Chondrocyte (in vitro differentiated cells): ENCODE measurements around the gene PKLR. TPM values are rescaled to one million over a fixed set of nuclear protein-coding genes. Genes with fewer than 3 reads are reported as not detected.
A peak's percentile ranks its signal among the peaks of the same experiment; 100 is the strongest.

ENCODE experiments used
- DNase-seq: peaks from one replicate; pipeline ENCODE4 v3.0.0; 2021; ENCODE audit warnings: mixed read lengths, low spot score
- H3K27ac Mint-ChIP-seq: one replicate; pipeline ENCODE4 v1.8.0; 2021; ENCODE audit warnings: mild to moderate bottlenecking, moderate library complexity, mixed read lengths; ENCODE audit not compliant: unreplicated experiment
- H3K27me3 Mint-ChIP-seq: 2 replicates; pipeline ENCODE4 v1.8.0; 2021; ENCODE audit warnings: low read depth, mixed read lengths
- H3K36me3 Mint-ChIP-seq: 2 replicates; pipeline ENCODE4 v1.8.0; 2021; ENCODE audit warnings: low read depth, mixed read lengths
- H3K4me1 Mint-ChIP-seq: 2 replicates; pipeline ENCODE4 v1.8.0; 2021; ENCODE audit warnings: low read depth, mild to moderate bottlenecking, mixed read lengths
- H3K4me3 Mint-ChIP-seq: one replicate; pipeline ENCODE4 v1.8.0; 2021; ENCODE audit warnings: mild to moderate bottlenecking, moderate library complexity, mixed read lengths; ENCODE audit not compliant: unreplicated experiment
- H3K9me3 Mint-ChIP-seq: 2 replicates; pipeline ENCODE4 v1.8.0; 2021; ENCODE audit warnings: low read depth, mixed read lengths
- total RNA-seq: library from RNA; stranded (reverse); gene quantifications from 3 replicates; pipeline ENCODE4 v1.2.1, GENCODE V29; 2021
- TF ChIP-seq, protein P1 (sequence below): fragments of 200-600 bp; sonication (generic); IDR thresholded peaks from 2 replicates; pipeline ENCODE4 v1.5.0; 2021; ENCODE audit warnings: antibody characterized with exemption, mild to moderate bottlenecking, moderate library complexity

The PKLR gene
- total RNA-seq, 1 donor from 2014 or later, result not detected

DNA sequence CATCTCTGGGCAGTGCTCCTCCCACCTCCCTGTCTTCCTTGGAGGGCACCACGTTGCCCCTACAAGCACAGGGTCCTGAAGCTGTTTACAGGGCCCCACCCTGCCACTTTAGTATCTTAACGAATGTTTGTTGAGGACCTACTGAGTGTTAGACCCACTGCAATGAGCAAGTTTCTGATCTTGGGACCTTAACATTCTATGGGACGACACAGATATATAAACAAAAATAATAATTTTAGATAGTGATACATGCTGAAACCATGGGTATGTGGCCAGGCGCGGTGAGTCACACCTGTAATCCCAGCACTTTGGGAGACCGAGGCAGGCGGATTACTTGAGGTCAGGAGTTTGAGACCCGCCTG is 56.1 kb downstream of the PKLR start:
- Mint-ChIP-seq H3K36me3 (peaks cover 6% of the 10 kb centered on the region), H3K9me3 (no peaks in the 10 kb centered on the region), H3K4me1 (peaks cover 38% of the 10 kb centered on the region), H3K4me3 (peak overlapping the region; percentile 90), H3K27me3 (no peaks in the 10 kb centered on the region), H3K27ac (peak overlapping the region; percentile 88)
- TF ChIP-seq, protein P1, sequence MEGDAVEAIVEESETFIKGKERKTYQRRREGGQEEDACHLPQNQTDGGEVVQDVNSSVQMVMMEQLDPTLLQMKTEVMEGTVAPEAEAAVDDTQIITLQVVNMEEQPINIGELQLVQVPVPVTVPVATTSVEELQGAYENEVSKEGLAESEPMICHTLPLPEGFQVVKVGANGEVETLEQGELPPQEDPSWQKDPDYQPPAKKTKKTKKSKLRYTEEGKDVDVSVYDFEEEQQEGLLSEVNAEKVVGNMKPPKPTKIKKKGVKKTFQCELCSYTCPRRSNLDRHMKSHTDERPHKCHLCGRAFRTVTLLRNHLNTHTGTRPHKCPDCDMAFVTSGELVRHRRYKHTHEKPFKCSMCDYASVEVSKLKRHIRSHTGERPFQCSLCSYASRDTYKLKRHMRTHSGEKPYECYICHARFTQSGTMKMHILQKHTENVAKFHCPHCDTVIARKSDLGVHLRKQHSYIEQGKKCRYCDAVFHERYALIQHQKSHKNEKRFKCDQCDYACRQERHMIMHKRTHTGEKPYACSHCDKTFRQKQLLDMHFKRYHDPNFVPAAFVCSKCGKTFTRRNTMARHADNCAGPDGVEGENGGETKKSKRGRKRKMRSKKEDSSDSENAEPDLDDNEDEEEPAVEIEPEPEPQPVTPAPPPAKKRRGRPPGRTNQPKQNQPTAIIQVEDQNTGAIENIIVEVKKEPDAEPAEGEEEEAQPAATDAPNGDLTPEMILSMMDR, result no peak
- DNase-seq, result no peak

DNA sequence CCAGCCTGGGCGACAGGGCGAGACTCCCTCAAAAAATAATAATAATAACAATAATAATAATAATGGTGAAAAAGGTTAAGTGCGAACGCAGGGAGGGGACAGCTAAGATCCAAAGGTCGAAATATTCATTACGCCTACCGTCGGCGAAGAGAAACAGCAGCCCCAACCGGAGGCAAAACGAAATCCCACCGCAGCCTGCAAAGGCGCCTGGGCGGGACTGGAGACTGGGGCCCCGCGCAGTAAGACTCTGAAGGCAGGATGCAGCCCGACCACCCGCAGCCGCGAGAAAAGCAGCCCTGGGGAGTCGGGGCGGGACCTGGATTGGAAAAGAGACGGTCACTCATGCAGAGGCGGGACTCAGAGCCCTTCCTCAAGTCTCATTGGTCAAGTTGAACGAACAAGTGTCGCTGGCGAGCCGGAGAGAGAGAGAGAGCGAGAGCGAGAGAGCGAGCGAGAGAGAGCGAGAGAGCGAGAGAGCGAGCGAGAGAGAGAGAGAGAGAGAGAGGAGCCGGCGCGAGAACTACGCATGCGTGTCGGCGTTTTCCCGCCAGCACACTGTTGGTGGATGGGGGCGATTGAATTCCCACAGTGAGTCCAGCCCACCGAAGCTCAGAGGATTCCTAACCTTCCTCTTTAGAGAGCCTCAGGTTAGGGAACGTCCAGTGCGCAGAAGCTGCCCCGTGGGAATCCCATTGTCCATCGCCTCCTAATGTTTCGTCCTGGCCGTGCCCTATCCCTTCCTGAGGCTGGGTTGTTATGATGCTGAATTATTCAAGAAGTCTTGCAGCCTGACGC is 56.7 kb downstream of the PKLR start:
- no peaks in the 10 kb centered on the region for H3K27me3 Mint-ChIP-seq
- H3K9me3 Mint-ChIP-seq, result no peaks in the 10 kb centered on the region
- DNase-seq, result peak; percentile 98
- TF ChIP-seq, protein P1, result peak; percentile 72
- peaks cover 38% of the 10 kb centered on the region for H3K4me1 Mint-ChIP-seq
- peaks cover 6% of the 10 kb centered on the region for H3K36me3 Mint-ChIP-seq
- peak overlapping the region; percentile 88 for H3K27ac Mint-ChIP-seq
- H3K4me3 Mint-ChIP-seq, result peak overlapping the region; percentile 90

DNA sequence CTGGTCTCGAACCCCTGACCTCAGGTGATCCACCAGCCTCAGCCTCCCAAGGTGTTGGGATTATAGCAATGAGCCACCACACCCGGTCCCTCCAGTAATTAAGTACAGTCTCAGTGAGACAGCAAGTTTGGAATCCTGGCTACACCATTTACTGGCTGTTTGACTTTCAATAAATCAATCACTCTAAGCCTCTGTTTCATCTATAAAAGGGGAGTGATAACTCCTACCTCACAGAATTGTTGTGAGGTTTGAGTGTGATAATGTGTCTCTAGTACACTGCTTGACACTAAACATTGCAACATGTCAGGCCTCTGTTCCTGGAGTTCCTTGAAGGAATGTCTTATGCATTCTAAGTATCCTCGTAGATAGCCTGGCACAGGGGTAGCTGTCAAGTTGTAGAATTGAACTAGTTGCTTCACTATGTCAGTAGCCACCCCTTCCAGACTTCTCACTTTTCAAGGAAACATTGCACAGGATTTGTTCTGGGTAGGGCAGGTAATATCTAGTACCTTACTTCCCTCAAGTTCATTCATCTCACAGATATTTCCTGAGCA is 58.4 kb downstream of the PKLR start:
- peaks cover 9% of the 10 kb centered on the region for H3K36me3 Mint-ChIP-seq
- no peaks in the 10 kb centered on the region for H3K27me3 Mint-ChIP-seq
- H3K4me3 Mint-ChIP-seq, result peak overlapping the region; percentile 90
- TF ChIP-seq, protein P1, result no peak
- H3K9me3 Mint-ChIP-seq, result no peaks in the 10 kb centered on the region
- DNase-seq, result no peak
- peak overlapping the region; percentile 88 for H3K27ac Mint-ChIP-seq
- H3K4me1 Mint-ChIP-seq, result peaks cover 38% of the 10 kb centered on the region

DNA sequence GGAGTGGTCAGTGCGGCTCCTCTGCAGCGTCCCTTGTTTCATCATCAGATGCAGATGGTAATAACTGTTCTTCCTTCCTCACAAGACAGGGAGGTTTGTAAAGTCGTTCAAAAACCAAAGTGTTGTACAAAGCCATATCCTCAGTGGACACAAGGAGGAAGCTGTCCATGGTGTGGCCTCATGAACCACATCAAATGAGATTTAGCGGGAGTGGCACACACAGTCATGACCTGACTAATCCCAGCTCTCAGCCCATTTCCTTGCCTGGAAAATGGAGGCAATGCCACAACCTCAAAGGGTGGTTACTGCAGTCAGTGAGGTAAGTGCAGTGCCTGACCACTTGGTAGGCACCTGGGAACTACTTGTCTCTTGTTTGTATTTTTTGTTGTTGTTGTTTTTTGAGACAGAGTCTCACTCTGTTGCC is 59.4 kb downstream of the PKLR start:
- Mint-ChIP-seq H3K36me3 (peaks cover 11% of the 10 kb centered on the region), H3K27me3 (no peaks in the 10 kb centered on the region)
- no peak for DNase-seq

DNA sequence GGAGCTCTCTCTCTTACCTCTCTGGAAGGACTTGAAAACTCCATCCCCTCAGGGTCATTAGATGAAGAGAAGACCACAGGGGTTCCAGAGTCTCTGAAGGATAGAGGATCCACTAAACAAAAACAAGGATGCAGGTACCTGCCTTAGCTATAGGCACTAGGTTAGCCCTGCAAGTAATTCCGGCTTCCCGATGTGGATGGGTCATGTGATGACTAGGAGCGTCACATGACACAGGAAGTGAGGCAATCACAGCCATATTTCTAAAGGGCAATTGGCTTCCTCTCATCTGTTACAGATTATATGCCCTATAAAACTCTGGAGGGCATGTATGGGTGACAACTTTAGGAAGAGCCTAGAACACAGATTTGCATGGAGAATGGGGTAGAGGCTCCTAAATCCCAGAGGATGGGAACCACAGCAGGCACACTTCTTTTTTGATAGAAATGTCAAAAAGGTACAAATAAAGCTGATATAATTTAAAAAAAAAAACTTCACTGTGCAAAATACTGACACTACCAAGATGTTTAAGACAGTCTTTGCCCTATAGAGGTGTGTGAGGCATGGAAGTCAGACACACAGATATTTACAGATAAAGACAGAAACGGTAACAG is 60.1 kb downstream of the PKLR start:
- peak overlapping the region; percentile 90 for H3K27ac Mint-ChIP-seq
- H3K4me1 Mint-ChIP-seq, result peaks cover 38% of the 10 kb centered on the region
- peak overlapping the region; percentile 77 for H3K4me3 Mint-ChIP-seq
- no peak for DNase-seq
- H3K27me3 Mint-ChIP-seq, result no peaks in the 10 kb centered on the region
- peaks cover 12% of the 10 kb centered on the region for H3K36me3 Mint-ChIP-seq
- H3K9me3 Mint-ChIP-seq, result no peaks in the 10 kb centered on the region
- TF ChIP-seq, protein P1, result no peak

More for the DNA sequence above, 59.4 kb downstream of the PKLR start:
- H3K27ac Mint-ChIP-seq, result peak overlapping the region; percentile 90
- TF ChIP-seq, protein P1, result no peak
- peaks cover 38% of the 10 kb centered on the region for H3K4me1 Mint-ChIP-seq
- H3K9me3 Mint-ChIP-seq, result no peaks in the 10 kb centered on the region
- H3K4me3 Mint-ChIP-seq, result no peak overlapping the region
